ENCODE data around the gene KMT2C. TPM values are rescaled to one million over a fixed set of nuclear protein-coding genes. Genes with fewer than 3 reads are reported as not detected.

The KMT2C gene
- total and polyA plus RNA-seq, 10 of the 15 experiments (the other 5 are each of a cell fraction or from before 2014, with no cell fraction given): 3.3 to 45.2 (median 19.2) TPM

GRCh38 chr7:152477079-152477478 lies 41.3 kb upstream of the KMT2C start:
- Histone ChIP-seq H3K4me3 (no peak overlapping the region), H3K27me3 (replicated peaks in 1 of 2; ENCODE audit: control insufficient read depth in 2 of 2, insufficient read depth in 2 of 2, low read length in 1 of 2) (no peaks in the 10 kb centered on the region), H3K9ac (ENCODE audit: control insufficient read depth, insufficient read depth, low read length) (no peak overlapping the region), H2AFZ (ENCODE audit: control insufficient read depth, low read depth, low read length) (no peak overlapping the region), H3K79me2 (ENCODE audit: control insufficient read depth, insufficient read depth, low read length) (no peaks in the 10 kb centered on the region), H3K36me3 (ENCODE audit: control insufficient read depth in 2 of 2, insufficient read depth in 2 of 2, low read length in 1 of 2) (no peaks in the 10 kb centered on the region), H3K4me1 (ENCODE audit: control insufficient read depth, insufficient read depth, low read length) (no peaks in the 10 kb centered on the region), H3K9me3 (replicated peaks; ENCODE audit: control insufficient read depth, insufficient read depth, low read length) (no peaks in the 10 kb centered on the region; the same call in 2 of the 3 replicates), H3K27ac (ENCODE audit: control insufficient read depth, insufficient read depth) (no peak overlapping the region), H4K20me1 (ENCODE audit: control insufficient read depth, insufficient read depth) (no peaks in the 10 kb centered on the region), H3K4me2 (ENCODE audit: control insufficient read depth, insufficient read depth) (no peak overlapping the region)
- ChIA-PET SMC1A (ENCODE audit: uncharacterized antibody, unreplicated experiment) (no interaction called here), CTCF (no interaction called here), POLR2A (interaction anchor here (0.6 kb wide), 1 partner anchor 11 kb away, joined by 4 read pairs; no protein-coding TSS in a partner anchor), RAD21 (ENCODE audit: unreplicated experiment) (no interaction called here)
- WGBS (ENCODE audit: insufficient coverage, insufficient replicate concordance, low lambda C conversion rate, missing lambda C conversion rate): 45% methylated on average over 2 of the region's 2 CpGs
- in situ Hi-C loops (cut with MboI) (no loop called here), intact Hi-C loops (cut with micrococcal nuclease; ENCODE audit: unreplicated experiment) (no loop called here)
- BruUV-seq (replicated peaks): no TSS peak
- FAIRE-seq (no peak), DNase-seq (ENCODE audit: low read depth, low spot score) (no peak), ATAC-seq (no peak)
- no peak for TF ChIP-seq BHLHE40 (IDR thresholded peaks at IDR 0.05; ENCODE audit: borderline replicate concordance in 1 of 2, low read depth in 2 of 2, low read length in 1 of 2)
- TF ChIP-seq CTCF (IDR thresholded peaks at IDR 0.05 in 2 of 3, conservative IDR thresholded peaks at IDR 0.05 in 1 of 3; ENCODE audit: control insufficient read depth in 2 of 3, extremely low read depth in 1 of 3, insufficient read depth in 1 of 3, low read depth in 3 of 3, low read length in 3 of 3): no peak
- TF ChIP-seq TAF1 (IDR thresholded peaks at IDR 0.05; ENCODE audit: borderline replicate concordance, low read depth, low read length): no peak
- no peak for TF ChIP-seq ATF3 (IDR thresholded peaks at IDR 0.05; ENCODE audit: borderline replicate concordance, extremely low read depth, low read depth, low read length)
- TF ChIP-seq CHD2 (IDR thresholded peaks at IDR 0.05; ENCODE audit: borderline replicate concordance, low read depth, low read length): no peak

Measured in GM12878 (cell line).